Stimulated activated naive B cell treated with anti-CD40 and anti-IgM and Interleukin-4, amounts not matched to agents 10 μg/mL and 1 μg/mL and 100 μg/mL, for 72 hours (primary cell): ENCODE measurements around the gene PRUNE1.
A peak's percentile ranks its signal among the peaks of the same experiment; 100 is the strongest.

Experiments
- ATAC-seq, 2 donors: fragments of 150-1000 bp; cut with Tn5 transposase; replicated peaks; 2 replicates each; pipeline ENCODE4 v1.10.0; 2021; ENCODE audit warnings: moderate library complexity in 1 of 2
- DNase-seq: peaks from one replicate; pipeline ENCODE4 v3.0.0; 2021
- H3K27ac Mint-ChIP-seq: one replicate; pipeline ENCODE4 v1.8.0; 2022; ENCODE audit warnings: mild to moderate bottlenecking, mixed read lengths
- H3K27me3 Mint-ChIP-seq, 2 donors: one replicate each; pipeline ENCODE4 v1.8.0; 2022; ENCODE audit warnings: mixed read lengths in 2 of 2
- H3K36me3 Mint-ChIP-seq, 2 donors: one replicate each; pipeline ENCODE4 v1.8.0; 2022; ENCODE audit warnings: mixed read lengths in 2 of 2, mild to moderate bottlenecking in 1 of 2
- H3K4me1 Mint-ChIP-seq, 2 donors: one replicate each; pipeline ENCODE4 v1.8.0; 2022; ENCODE audit warnings: mixed read lengths in 2 of 2, mild to moderate bottlenecking in 1 of 2
- H3K4me3 Mint-ChIP-seq, 2 donors: one replicate each; pipeline ENCODE4 v1.8.0; 2022; ENCODE audit warnings: mild to moderate bottlenecking in 2 of 2, mixed read lengths in 2 of 2, moderate library complexity in 1 of 2
- H3K9me3 Mint-ChIP-seq, 2 donors: one replicate each; pipeline ENCODE4 v1.8.0; 2022; ENCODE audit warnings: mixed read lengths in 2 of 2, mild to moderate bottlenecking in 1 of 2

Gene PRUNE1

DNA sequence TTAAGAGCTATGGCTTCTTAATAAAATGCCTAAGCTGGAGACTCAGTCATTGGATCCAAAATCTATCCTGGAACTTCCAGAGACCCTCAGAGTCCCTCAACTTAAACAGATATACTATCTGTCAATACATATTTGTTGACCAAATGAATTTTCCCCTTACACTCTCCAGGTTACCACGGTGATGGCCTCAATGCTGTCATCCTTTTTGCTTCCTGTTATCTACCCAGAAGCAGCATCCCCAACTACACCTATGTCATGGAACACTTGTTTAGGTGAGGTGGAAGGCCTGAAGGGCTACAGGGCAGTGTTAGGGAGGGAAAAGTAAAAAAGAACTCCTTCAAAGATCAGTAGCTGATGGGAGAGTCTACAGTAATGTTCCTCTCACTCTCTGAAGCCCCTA lies 34.9 kb downstream of the PRUNE1 start:
- no peak for DNase-seq

DNA sequence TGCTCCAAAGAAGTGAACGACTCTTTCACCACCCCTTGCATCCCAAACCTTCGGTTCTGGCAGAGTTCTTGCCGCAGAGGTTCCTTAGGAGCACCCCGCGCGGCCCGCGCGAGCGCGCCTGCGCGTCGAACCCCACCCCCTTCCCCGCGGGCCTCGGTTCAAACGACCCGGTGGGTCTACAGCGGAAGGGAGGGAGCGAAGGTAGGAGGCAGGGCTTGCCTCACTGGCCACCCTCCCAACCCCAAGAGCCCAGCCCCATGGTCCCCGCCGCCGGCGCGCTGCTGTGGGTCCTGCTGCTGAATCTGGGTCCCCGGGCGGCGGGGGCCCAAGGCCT lies 39.3 kb downstream of the PRUNE1 start, which contains the start of gene C1orf56:
C1orf56 (plus strand) TSS at position 161 of the 334 bp plus-strand sequence; CDS start at position 258, 97 bp downstream.
- peaks cover 23 to 48% of the 10 kb centered on the region in 2 donors for H3K4me1 Mint-ChIP-seq

More for the DNA sequence above, 34.9 kb downstream of the PRUNE1 start:
- Mint-ChIP-seq H3K27me3 (no peaks in the 10 kb centered on the region), H3K4me3 (no peak overlapping the region), H3K4me1 (peaks cover 9 to 16% of the 10 kb centered on the region in 2 donors), H3K27ac (no peak overlapping the region), H3K36me3 (peaks cover 7 to 17% of the 10 kb centered on the region in 2 donors), H3K9me3 (no peaks in the 10 kb centered on the region)
- ATAC-seq, result no peak

DNA sequence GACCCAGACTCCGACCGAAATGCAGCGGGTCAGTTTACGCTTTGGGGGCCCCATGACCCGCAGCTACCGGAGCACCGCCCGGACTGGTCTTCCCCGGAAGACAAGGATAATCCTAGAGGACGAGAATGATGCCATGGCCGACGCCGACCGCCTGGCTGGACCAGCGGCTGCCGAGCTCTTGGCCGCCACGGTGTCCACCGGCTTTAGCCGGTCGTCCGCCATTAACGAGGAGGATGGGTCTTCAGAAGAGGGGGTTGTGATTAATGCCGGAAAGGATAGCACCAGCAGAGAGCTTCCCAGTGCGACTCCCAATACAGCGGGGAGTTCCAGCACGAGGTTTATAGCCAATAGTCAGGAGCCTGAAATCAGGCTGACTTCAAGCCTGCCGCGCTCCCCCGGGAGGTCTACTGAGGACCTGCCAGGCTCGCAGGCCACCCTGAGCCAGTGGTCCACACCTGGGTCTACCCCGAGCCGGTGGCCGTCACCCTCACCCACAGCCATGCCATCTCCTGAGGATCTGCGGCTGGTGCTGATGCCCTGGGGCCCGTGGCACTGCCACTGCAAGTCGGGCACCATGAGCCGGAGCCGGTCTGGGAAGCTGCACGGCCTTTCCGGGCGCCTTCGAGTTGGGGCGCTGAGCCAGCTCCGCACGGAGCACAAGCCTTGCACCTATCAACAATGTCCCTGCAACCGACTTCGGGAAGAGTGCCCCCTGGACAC lies 39.8 kb downstream of the PRUNE1 start:
- no peaks in the 10 kb centered on the region for H3K27me3 Mint-ChIP-seq
- H3K27ac Mint-ChIP-seq, result peak overlapping the region; percentile 97
- H3K36me3 Mint-ChIP-seq, result peaks cover 10 to 20% of the 10 kb centered on the region in 2 donors
- ATAC-seq (peak; percentile 79 to 85), DNase-seq (peak; percentile 57)
- H3K9me3 Mint-ChIP-seq, result no peaks in the 10 kb centered on the region
- peak overlapping the region; percentile 88 to 95 for H3K4me3 Mint-ChIP-seq
- peaks cover 23 to 48% of the 10 kb centered on the region in 2 donors for H3K4me1 Mint-ChIP-seq

More for the DNA sequence above, 39.3 kb downstream of the PRUNE1 start, which contains the start of gene C1orf56:
- Mint-ChIP-seq H3K27me3 (no peaks in the 10 kb centered on the region), H3K4me3 (peak within 1 kb of the TSS; percentile 88 to 95), H3K36me3 (peaks cover 12 to 19% of the 10 kb centered on the region in 2 donors), H3K27ac (peak within 1 kb of the TSS; percentile 97), H3K9me3 (no peaks in the 10 kb centered on the region)
- peak; percentile 70 to 76 for ATAC-seq
- peak; percentile 47 for DNase-seq

DNA sequence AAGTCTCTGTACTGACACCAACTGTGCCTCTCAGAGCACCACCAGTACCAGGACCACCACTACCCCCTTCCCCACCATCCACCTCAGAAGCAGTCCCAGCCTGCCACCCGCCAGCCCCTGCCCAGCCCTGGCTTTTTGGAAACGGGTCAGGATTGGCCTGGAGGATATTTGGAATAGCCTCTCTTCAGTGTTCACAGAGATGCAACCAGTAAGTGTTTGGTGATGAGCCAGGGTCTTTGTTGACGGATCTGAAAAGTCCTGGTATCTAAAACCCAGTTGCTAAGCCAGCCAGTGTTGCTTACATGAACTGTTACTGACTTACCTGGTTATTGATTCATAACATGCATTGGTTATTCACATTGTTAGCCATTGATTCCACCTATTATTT lies 40.4 kb downstream of the PRUNE1 start:
- Mint-ChIP-seq H3K9me3 (no peaks in the 10 kb centered on the region), H3K4me1 (peaks cover 23 to 49% of the 10 kb centered on the region in 2 donors), H3K4me3 (peak overlapping the region; percentile 88 to 95), H3K27me3 (no peaks in the 10 kb centered on the region), H3K27ac (peak overlapping the region; percentile 97), H3K36me3 (peaks cover 11 to 18% of the 10 kb centered on the region in 2 donors)
- DNase-seq (no peak), ATAC-seq (no peak)

DNA sequence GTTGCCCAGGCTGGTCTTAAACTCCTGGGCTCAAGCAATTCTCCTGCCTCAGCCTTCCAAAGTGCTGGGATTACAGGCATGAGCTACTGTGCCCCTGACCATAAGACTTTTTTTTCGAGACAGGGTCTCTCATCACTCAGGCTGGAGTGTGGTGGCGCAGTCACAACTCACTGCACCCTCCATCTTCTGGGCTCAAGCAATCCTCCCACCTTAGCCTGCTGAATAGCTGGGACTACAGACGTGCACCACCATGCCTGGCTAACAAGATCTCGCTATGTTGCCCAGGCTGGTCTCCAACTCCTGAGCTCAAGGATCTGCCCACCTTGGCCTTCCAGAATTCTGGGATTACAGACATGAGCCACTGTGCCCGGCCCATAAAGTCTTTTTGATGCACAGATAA lies 41.2 kb downstream of the PRUNE1 start:
- Mint-ChIP-seq H3K36me3 (peaks cover 14 to 20% of the 10 kb centered on the region in 2 donors), H3K4me1 (peaks cover 24 to 52% of the 10 kb centered on the region in 2 donors), H3K27me3 (no peaks in the 10 kb centered on the region), H3K4me3 (no peak overlapping the region), H3K27ac (no peak overlapping the region), H3K9me3 (no peaks in the 10 kb centered on the region)
- ATAC-seq (no peak), DNase-seq (no peak)

DNA sequence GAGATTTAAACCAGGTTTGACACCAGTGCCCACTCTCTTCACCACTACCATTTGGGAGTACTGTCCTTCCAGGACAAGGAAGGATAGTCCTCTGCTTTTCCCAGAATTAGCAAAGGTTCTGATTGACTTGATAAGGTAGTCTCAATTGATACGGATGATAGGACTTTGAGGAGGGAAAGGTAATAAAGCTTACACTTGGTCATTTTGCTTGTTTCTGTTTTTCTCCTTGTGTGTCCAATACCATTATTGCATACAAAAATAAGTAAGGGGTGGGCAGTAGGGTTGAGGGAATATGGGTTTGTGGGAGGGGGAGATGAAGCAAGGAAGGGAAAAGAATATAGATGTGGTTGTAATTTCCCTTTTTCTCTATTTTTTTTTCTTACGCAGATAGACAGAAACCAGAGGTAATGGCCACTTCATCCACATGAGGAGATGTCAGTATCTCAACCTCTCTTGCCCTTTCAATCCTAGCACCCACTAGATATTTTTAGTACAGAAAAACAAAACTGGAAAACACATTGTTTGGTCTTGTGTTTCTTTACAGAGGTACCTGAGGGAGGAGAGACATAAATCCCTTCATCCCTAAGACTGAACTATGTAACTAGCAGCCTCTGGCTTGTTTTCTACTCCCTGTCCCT lies 41.9 kb downstream of the PRUNE1 start:
- Mint-ChIP-seq H3K4me3 (no peak overlapping the region), H3K4me1 (peaks cover 29 to 58% of the 10 kb centered on the region in 2 donors), H3K27me3 (no peaks in the 10 kb centered on the region), H3K9me3 (no peaks in the 10 kb centered on the region), H3K27ac (peak overlapping the region; percentile 56), H3K36me3 (peaks cover 19 to 26% of the 10 kb centered on the region in 2 donors)
- DNase-seq, result no peak
- no peak for ATAC-seq

DNA sequence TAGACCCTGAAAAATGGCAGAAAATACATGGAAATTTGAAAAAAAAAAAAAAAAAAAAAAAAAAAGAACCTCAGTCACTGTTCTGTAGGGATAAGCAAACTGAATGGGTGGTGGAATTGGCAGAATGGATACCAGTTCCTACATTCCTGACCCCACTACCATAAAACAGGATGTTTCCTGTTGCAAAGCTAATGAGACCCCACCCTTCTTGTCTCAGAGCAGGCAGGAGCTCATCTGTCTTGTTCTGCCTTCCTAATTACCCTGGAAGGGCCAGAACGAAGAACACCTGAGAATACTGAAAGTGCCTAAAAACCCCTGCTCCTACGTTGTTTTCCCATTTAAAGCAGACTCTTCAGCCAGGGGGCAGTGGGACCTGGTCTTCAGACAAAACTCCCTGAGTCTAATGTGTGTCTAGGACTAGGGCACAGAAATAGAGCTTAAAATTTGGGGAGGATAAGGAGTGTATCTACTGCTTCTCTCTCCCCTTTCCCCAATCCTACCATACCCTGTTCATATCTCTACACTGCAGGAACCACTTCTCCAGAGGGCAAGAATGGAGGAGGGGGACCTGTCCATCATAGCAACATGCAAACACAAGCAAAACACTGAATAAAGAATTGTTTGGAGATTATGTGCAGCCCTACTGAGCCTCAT lies 43.2 kb downstream of the PRUNE1 start:
- peaks cover 29 to 37% of the 10 kb centered on the region in 2 donors for H3K36me3 Mint-ChIP-seq
- no peak overlapping the region for H3K4me3 Mint-ChIP-seq
- peak overlapping the region; percentile 37 for H3K27ac Mint-ChIP-seq

DNA sequence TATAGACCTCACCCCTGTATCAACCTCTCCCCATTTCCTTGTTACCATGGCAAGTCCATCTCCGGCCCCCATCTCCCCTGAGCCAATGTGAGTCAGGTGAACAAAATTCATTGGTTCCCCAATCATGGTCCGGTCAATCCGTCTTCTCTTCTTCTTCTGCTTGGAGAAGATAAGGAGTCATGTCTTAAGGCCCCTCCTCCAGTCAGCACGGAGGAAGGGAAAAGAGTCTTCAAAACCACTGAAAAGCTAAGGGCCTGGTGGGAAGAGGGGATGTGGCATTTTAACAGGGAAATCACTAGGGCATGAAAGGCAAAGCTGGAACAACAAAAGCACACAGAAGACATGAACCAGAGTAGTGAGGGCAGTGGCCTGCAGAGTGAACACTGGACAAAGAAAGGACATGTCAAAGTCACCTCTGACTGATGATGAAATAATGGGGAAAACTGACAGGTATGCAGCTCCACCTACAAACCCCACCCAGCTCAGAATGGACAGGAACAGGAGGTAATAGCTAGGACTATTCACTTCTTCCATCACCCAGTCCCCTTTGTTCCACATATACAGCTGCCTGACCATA lies 46.8 kb downstream of the PRUNE1 start:
- peaks cover 44 to 63% of the 10 kb centered on the region in 2 donors for H3K4me1 Mint-ChIP-seq
- H3K27me3 Mint-ChIP-seq, result no peaks in the 10 kb centered on the region
- peaks cover 54 to 63% of the 10 kb centered on the region in 2 donors for H3K36me3 Mint-ChIP-seq
- no peaks in the 10 kb centered on the region for H3K9me3 Mint-ChIP-seq
- DNase-seq (no peak), ATAC-seq (no peak)
- H3K4me3 Mint-ChIP-seq, result peak overlapping the region; percentile 6 to 18
- H3K27ac Mint-ChIP-seq, result peak overlapping the region; percentile 86

More for the DNA sequence above, 43.2 kb downstream of the PRUNE1 start:
- no peaks in the 10 kb centered on the region for H3K9me3 Mint-ChIP-seq
- no peaks in the 10 kb centered on the region for H3K27me3 Mint-ChIP-seq
- ATAC-seq (no peak), DNase-seq (no peak)
- peaks cover 42 to 66% of the 10 kb centered on the region in 2 donors for H3K4me1 Mint-ChIP-seq

DNA sequence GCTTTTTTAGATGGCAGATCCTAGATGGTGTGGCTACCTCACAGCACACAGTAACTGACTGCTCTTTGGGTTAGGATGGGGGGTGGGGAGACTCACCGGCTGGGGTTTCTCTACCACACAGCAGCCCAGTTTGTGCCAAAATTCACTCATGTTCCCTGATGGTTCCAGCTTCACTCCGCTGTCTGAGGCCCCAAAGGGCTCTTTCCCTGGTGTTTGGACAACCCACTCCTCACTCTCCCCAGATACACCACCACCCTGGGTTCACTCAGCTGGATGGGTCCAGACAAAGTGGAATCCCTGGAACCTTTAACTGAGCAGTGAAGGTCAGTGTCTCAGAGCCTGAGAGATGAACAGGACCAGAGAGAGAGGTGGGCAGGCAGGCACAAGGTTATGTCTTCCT lies 47.3 kb downstream of the PRUNE1 start:
- ATAC-seq (no peak), DNase-seq (no peak)
- peaks cover 46 to 64% of the 10 kb centered on the region in 2 donors for H3K4me1 Mint-ChIP-seq
- peaks cover 54 to 63% of the 10 kb centered on the region in 2 donors for H3K36me3 Mint-ChIP-seq
- peak overlapping the region; percentile 74 for H3K27ac Mint-ChIP-seq
- H3K9me3 Mint-ChIP-seq, result no peaks in the 10 kb centered on the region
- H3K4me3 Mint-ChIP-seq, result peak overlapping the region; percentile 94 to 95
- H3K27me3 Mint-ChIP-seq, result no peaks in the 10 kb centered on the region

DNA sequence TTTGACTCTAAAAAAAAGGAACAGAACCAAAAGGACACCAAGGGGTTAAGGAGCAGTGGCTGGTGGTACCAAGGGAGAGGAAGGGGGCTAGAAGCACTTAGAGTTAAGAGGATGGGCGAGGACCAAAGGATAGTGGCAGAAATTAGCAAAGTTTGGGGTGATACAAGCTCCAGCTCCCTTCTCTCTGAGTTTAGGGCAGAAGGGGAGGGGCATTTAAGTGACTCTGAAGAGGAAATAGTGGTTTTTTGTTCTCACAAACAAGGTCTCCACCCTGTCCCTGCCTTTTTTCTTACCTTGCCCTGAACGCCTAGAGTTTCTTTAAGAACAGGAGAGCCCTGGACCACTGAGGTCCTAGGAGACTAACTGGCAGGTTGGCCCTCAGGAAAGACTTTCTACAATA lies 47.9 kb downstream of the PRUNE1 start:
- peak overlapping the region; percentile 94 to 95 for H3K4me3 Mint-ChIP-seq
- H3K36me3 Mint-ChIP-seq, result peaks cover 54 to 63% of the 10 kb centered on the region in 2 donors
- peaks cover 50 to 70% of the 10 kb centered on the region in 2 donors for H3K4me1 Mint-ChIP-seq
- peak overlapping the region; percentile 99 for H3K27ac Mint-ChIP-seq
- ATAC-seq, result no peak
- no peak for DNase-seq
- H3K9me3 Mint-ChIP-seq, result no peaks in the 10 kb centered on the region
- H3K27me3 Mint-ChIP-seq, result no peaks in the 10 kb centered on the region

DNA sequence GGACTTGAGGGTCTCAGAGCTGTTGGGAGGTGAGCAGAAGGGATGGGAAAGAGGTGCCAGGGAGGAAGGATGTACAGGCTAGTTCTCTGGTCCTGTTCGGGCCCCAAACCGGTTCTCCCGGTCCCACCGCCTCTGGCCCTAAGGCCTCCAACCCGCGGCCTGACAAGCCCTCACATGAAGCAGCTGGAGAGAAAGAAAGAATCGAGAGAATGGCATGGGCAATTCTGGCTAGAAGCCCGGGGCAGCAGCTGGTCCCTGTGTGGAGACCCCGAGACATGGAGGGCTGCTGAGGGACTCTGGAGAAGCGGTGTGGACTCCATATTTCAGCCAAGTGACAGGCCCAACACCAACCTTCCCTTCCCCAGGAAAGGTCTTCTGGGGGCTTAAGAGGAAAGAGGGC lies 50.4 kb downstream of the PRUNE1 start:
- Mint-ChIP-seq H3K4me3 (peak overlapping the region; percentile 94 to 95), H3K4me1 (peaks cover 44 to 63% of the 10 kb centered on the region in 2 donors), H3K27ac (peak overlapping the region; percentile 99), H3K27me3 (no peaks in the 10 kb centered on the region), H3K9me3 (no peaks in the 10 kb centered on the region), H3K36me3 (peaks cover 46 to 47% of the 10 kb centered on the region in 2 donors)
- DNase-seq, result no peak
- ATAC-seq, result no peak

DNA sequence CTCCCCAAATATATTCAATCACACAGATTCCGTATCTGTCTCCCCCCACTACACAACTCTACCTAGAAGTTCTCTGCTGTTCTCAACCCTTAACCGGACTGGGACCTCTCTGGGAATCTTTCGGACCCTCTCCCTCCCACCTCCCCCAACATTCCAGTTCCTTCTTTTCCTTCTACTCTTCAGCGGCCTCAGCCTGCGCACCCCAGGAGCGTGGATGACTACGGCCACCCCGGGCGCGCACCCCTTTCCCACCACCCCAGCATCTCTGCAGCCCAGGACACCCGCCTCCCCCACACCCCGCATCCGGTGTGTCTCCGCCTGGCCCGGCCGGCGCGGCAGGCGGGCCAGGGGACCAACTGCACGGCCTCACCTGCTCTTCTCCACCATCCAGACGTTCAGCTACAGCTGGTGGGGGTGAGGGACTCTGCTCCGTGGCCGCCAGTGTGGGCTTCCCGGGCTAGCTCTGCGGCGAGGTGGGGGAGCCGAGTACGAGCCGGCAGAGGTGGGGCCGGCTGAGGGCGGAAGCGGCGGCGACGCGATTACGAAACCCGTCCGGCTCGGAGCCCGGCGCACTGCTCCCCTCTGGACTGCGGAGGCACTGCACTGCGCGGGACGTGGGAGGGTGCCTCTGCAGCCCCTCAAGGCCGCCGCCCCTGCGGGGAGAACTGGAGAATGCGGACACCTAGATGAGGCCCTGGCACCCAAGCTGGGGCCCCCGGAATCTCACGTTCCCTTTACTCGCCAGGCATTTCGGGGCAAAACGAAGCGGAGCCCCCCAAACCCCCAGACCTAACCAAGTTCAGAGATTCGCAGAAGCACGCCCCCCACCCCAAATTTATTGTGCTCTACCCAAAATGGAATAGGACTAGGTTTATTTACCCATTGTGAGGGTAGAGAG lies 51.1 kb downstream of the PRUNE1 start, which contains the start of gene CDC42SE1:
CDC42SE1 (minus strand) TSS at position 514 of the 898 bp plus-strand sequence. CDS start 3,892 bp downstream, outside the sequence.
- H3K9me3 Mint-ChIP-seq, result no peaks in the 10 kb centered on the region
- peak within 1 kb of the TSS; percentile 99 for H3K27ac Mint-ChIP-seq
- DNase-seq, result peak; percentile 84
- H3K4me1 Mint-ChIP-seq, result peaks cover 42 to 60% of the 10 kb centered on the region in 2 donors
- H3K4me3 Mint-ChIP-seq, result peak within 1 kb of the TSS; percentile 94 to 95
- no peaks in the 10 kb centered on the region for H3K27me3 Mint-ChIP-seq
- ATAC-seq, result peak; percentile 84 to 89
- H3K36me3 Mint-ChIP-seq, result peaks cover 41 to 44% of the 10 kb centered on the region in 2 donors

DNA sequence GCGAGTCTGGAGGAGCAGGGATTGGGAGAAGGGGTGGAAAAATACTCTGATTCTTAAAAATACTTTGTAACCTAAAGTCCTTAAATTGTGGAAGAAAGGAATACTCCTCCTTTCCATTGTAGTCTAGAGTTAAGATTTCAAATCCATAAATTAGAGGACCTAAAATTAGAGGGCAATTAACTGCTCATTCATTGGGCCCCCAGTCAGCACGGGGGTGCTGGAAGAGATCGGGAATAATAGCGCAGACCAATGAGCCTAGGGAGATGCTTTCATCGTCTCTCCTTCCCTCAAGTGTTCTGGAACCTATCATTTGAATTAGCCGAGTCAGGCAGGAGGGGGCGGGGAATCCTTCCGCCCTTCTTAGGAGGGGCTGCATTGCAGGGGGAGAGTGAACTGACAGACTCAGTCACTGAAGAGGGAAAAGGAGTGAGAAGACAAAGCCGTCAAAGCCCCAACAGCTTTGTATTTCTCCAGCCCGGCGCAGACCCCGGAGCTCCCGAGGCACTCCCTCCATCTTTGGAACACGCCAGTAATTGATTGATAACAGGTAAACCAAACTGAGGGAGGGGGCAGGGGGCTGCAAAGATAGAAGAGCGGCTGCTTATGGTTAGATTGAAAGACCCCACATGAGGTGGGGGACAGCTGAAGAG lies 51.9 kb downstream of the PRUNE1 start, which contains the start of gene MLLT11:
MLLT11 (plus strand) TSS at position 391 of the 650 bp plus-strand sequence. CDS start 6,828 bp downstream, outside the sequence.
- ATAC-seq (no peak), DNase-seq (no peak)
- Mint-ChIP-seq H3K27me3 (no peaks in the 10 kb centered on the region), H3K4me1 (peaks cover 38 to 54% of the 10 kb centered on the region in 2 donors), H3K9me3 (no peaks in the 10 kb centered on the region), H3K36me3 (peaks cover 37% of the 10 kb centered on the region in 2 donors), H3K4me3 (peak within 1 kb of the TSS; percentile 94 to 95), H3K27ac (peak within 1 kb of the TSS; percentile 99)
